GM06990 (cell line): ENCODE measurements around the gene ZNF45.

Experiments
- DNase-seq: peaks from one replicate; pipeline ENCODE4 v3.0.0-alpha.2; 2011; ENCODE audit not compliant: insufficient read length; ENCODE audit errors: extremely low read depth
- H3K27me3 ChIP-seq: replicated peaks from 2 replicates; pipeline ENCODE4 v1.6.0; 2011; ENCODE audit warnings: low read length; ENCODE audit not compliant: control insufficient read depth, insufficient read depth
- H3K36me3 ChIP-seq: 2 replicates; pipeline ENCODE4 v1.5.1; 2011; ENCODE audit warnings: low read length; ENCODE audit not compliant: control insufficient read depth, insufficient read depth
- H3K4me3 ChIP-seq: replicated peaks from 2 replicates; pipeline ENCODE4 v1.5.1; 2011; ENCODE audit warnings: low read depth, mild to moderate bottlenecking, control low read depth, low read length
- CTCF ChIP-seq: IDR thresholded peaks from 2 replicates; pipeline ENCODE4 v1.5.1; 2011; ENCODE audit warnings: low read length, control low read depth, mild to moderate bottlenecking, inconsistent platforms; ENCODE audit not compliant: insufficient read depth, poor library complexity, severe bottlenecking

The ZNF45 gene

GRCh38 chr19:43906774-43907173, 28.3 kb downstream of the ZNF45 start:
- TF ChIP-seq CTCF, result no peak
- no peak overlapping the region for H3K4me3 ChIP-seq
- no peaks in the 10 kb centered on the region for H3K27me3 ChIP-seq
- DNase-seq, result no peak
- H3K36me3 ChIP-seq, result no peaks in the 10 kb centered on the region

GRCh38 chr19:43905897-43906296, 29.2 kb downstream of the ZNF45 start:
- no peak for DNase-seq
- no peak for TF ChIP-seq CTCF

GRCh38 chr19:43902399-43902798, 32.7 kb downstream of the ZNF45 start:
- TF ChIP-seq CTCF, result no peak
- H3K36me3 ChIP-seq, result no peaks in the 10 kb centered on the region
- no peaks in the 10 kb centered on the region for H3K27me3 ChIP-seq
- H3K4me3 ChIP-seq, result peak overlapping the region; percentile 66; the same call in 1 of the 2 replicates
- no peak for DNase-seq

More at GRCh38 chr19:43905897-43906296, 29.2 kb downstream of the ZNF45 start:
- no peaks in the 10 kb centered on the region for H3K27me3 ChIP-seq
- H3K36me3 ChIP-seq, result no peaks in the 10 kb centered on the region
- H3K4me3 ChIP-seq, result no peak overlapping the region

GRCh38 chr19:43901395-43902390, 33.4 kb downstream of the ZNF45 start:
- no peaks in the 10 kb centered on the region for H3K27me3 ChIP-seq
- H3K36me3 ChIP-seq, result no peaks in the 10 kb centered on the region
- peak overlapping the region; percentile 66 for H3K4me3 ChIP-seq
- no peak for TF ChIP-seq CTCF
- peak; percentile 77 for DNase-seq

- Histone ChIP-seq H3K4me3 (no peak overlapping the region), H3K27me3 (no peaks in the 10 kb centered on the region), H3K36me3 (no peaks in the 10 kb centered on the region)
- TF ChIP-seq CTCF, result no peak
- DNase-seq, result no peak
Observed at GRCh38 chr19:43895727-43896308, 39.3 kb downstream of the ZNF45 start.
